ENCODE data around the gene FGF1. TPM values are rescaled to one million over a fixed set of nuclear protein-coding genes. Genes with fewer than 3 reads are reported as not detected.

FGF1 gene
- total and polyA plus RNA-seq, 9 donors = 0.10 to 3.6 (median 0.55) TPM

DNA sequence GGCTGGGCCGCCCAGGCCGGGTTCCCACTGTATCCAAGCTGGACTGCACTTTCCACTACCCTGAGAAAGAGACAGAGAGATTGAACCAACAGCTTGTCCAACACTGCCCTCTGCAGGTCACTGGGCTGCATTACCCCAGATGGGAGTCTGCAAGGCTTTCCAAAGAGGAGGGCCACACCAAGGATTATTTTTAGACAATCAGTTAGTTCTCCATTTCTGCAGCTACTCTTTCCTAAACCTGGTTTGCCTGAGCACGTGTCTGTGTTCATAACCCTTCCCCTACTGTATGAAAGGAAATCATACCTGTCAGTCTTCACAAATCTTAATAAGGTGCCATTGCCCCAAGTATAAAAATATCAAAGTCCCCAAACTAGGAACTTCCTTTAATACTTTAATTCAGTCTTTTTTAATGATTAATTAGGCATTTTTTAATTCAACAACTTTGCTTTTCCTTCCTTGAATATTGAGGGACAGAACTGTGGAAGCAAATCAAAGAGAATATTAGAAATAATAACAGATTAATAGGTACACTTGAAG is 13.4 kb upstream of the FGF1 start:
- TF ChIP-seq EP300 (IDR thresholded peaks at IDR 0.05) (no peak), POLR2A (IDR thresholded peaks at IDR 0.05) (peak; percentile 24)
- TF ChIP-seq, protein P1, sequence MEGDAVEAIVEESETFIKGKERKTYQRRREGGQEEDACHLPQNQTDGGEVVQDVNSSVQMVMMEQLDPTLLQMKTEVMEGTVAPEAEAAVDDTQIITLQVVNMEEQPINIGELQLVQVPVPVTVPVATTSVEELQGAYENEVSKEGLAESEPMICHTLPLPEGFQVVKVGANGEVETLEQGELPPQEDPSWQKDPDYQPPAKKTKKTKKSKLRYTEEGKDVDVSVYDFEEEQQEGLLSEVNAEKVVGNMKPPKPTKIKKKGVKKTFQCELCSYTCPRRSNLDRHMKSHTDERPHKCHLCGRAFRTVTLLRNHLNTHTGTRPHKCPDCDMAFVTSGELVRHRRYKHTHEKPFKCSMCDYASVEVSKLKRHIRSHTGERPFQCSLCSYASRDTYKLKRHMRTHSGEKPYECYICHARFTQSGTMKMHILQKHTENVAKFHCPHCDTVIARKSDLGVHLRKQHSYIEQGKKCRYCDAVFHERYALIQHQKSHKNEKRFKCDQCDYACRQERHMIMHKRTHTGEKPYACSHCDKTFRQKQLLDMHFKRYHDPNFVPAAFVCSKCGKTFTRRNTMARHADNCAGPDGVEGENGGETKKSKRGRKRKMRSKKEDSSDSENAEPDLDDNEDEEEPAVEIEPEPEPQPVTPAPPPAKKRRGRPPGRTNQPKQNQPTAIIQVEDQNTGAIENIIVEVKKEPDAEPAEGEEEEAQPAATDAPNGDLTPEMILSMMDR (IDR thresholded peaks at IDR 0.05) = peak; percentile 59 to 91 (median 82)
- DNase-seq = peak; percentile 77 to 89 (median 87)
- Histone ChIP-seq H3K4me3 (no peak overlapping the region), H3K9me3 (no peaks in the 10 kb centered on the region), H3K36me3 (no peaks in the 10 kb centered on the region), H3K4me1 (ENCODE audit: insufficient read depth) (peaks cover 11% of the 10 kb centered on the region), H3K27me3 (no peaks in the 10 kb centered on the region), H3K27ac (no peak overlapping the region)
- 1 to 8% (median 4%) methylated on average over 3 of the region's 3 CpGs for WGBS, 3 donors
- intact Hi-C loops (cut with DNase I) = loop anchor here (2.0 to 5.0 kb wide), 5 partner anchors 42 to 552 kb away; no protein-coding TSS in a partner anchor

DNA sequence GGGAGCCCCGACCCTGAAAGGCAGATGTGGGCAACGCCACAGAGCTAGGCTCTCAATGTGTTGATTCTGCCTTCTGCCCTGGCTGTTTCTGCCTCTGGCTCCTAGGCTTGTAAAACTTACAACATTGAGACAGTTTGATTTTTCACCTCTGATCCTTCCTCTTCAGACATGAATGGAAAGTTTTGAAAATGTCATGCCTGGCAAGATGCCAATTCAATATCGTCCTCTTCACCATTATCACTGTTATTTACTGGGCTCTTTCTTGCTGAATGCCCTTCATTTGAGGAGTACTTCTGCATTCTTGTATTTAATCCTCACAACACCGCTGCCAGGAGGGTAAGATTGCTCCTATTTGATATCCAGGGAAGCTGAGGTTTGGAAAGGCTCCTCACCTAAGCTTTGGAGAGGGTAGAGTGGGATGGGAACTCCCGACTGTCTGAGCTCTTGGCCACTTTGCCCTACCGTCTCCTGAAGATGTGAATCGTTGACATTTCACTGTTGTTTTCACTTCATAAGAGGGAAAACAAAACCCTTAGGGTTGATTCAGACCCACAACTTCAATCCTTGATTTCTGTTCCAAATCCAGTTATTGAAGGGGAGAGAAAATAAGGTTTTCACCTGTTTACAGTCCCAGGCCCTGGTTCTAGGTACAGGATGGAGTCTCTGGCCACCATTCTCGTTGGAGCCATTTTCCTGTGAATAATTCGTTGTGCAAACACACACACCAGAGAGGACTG is 12.7 kb upstream of the FGF1 start:
- Histone ChIP-seq H3K27me3 (no peaks in the 10 kb centered on the region), H3K9me3 (no peaks in the 10 kb centered on the region), H3K4me3 (no peak overlapping the region), H3K36me3 (no peaks in the 10 kb centered on the region), H3K4me1 (ENCODE audit: insufficient read depth) (peaks cover 11% of the 10 kb centered on the region), H3K27ac (no peak overlapping the region)
- no peak for TF ChIP-seq POLR2A (IDR thresholded peaks at IDR 0.05)
- intact Hi-C loops (cut with DNase I) = loop anchor here (2.0 to 5.0 kb wide), 5 partner anchors 41 to 551 kb away; no protein-coding TSS in a partner anchor
- 36 to 41% (median 38%) methylated on average over 9 of the region's 9 CpGs for WGBS, 3 donors
- no peak for DNase-seq

- Histone ChIP-seq H3K9me3 (no peaks in the 10 kb centered on the region), H3K4me1 (ENCODE audit: insufficient read depth) (peaks cover 11% of the 10 kb centered on the region), H3K36me3 (no peaks in the 10 kb centered on the region), H3K27me3 (no peaks in the 10 kb centered on the region), H3K27ac (no peak overlapping the region), H3K4me3 (no peak overlapping the region)
- DNase-seq = peak; percentile 38 to 58 (median 51)
- TF ChIP-seq POLR2A (IDR thresholded peaks at IDR 0.05) = no peak
- TF ChIP-seq, protein P1 (IDR thresholded peaks at IDR 0.05) = no peak
- WGBS, 3 donors = 36 to 42% (median 37%) methylated on average over 8 of the region's 8 CpGs
- intact Hi-C loops (cut with DNase I) = loop anchor here (2.0 to 5.0 kb wide), 5 partner anchors 40 to 550 kb away; no protein-coding TSS in a partner anchor
Observed at GRCh38 chr5:142697356-142698255, 11.7 kb upstream of the FGF1 start.

DNA sequence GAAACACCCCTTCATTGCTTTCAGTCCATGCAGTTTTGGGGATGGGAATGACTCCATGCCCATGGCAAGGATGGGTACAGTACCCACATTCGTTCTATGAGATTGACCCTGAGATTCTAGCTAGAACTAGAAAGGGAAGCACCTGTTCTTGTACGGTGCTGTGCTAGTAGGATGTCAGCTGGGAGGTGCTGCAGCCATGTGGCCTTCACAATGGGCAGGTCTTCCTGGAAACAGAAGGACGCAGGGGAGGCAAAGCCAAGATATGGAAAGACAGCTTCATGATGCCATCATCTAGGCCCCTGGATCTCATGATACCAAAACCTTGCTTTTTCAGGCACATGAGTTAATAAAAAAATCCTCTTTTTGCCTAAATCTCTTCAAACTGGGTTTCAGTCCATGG is 10.5 kb upstream of the FGF1 start:
- Histone ChIP-seq H3K4me1 (ENCODE audit: insufficient read depth) (peaks cover 11% of the 10 kb centered on the region), H3K27ac (no peak overlapping the region), H3K4me3 (no peak overlapping the region), H3K9me3 (no peaks in the 10 kb centered on the region), H3K36me3 (no peaks in the 10 kb centered on the region), H3K27me3 (no peaks in the 10 kb centered on the region)
- intact Hi-C loops (cut with DNase I) = loop anchor here in 3 of 4 donors (5.0 kb wide), 3 partner anchors 39 to 549 kb away; no protein-coding TSS in a partner anchor
- DNase-seq = no peak
- TF ChIP-seq POLR2A (IDR thresholded peaks at IDR 0.05) (no peak), EP300 (IDR thresholded peaks at IDR 0.05) (no peak)
- TF ChIP-seq, protein P1 (IDR thresholded peaks at IDR 0.05) = no peak
- 83 to 95% (median 86%) methylated on average over 3 of the region's 3 CpGs for whole genome bisulfite sequencing, 3 donors

Measured in ovary (tissue), 9 donors.